Epithelial cell of umbilical artery (primary cell): ENCODE results near the gene B3GLCT. TPM values are rescaled to one million over a fixed set of nuclear protein-coding genes. Genes with fewer than 3 reads are reported as not detected.

Experiments used
- total RNA-seq: library from RNA; depleted of rRNA; stranded (reverse); fragments of >200 nt; gene quantifications from 2 replicates; pipeline ENCODE4 v1.2.3, GENCODE V29; 2014

B3GLCT gene
- total RNA-seq = 16.1 and 16.2 TPM in 2 replicates

GRCh38 chr13:31199849-31200636 is at the start of gene B3GLCT:
Gene B3GLCT (plus strand): TSS chr13:31199975. CDS start chr13:31200085, 110 bp downstream.

GRCh38 chr13:31161557-31162150 is 38.1 kb upstream of the B3GLCT start, which contains the start of gene HSPH1:
Gene HSPH1 (minus strand): TSS chr13:31161904. CDS start chr13:31161582, 322 bp downstream.

Other genes starting within 250 kb of the B3GLCT start
- 44.8 and 88.9 TPM in 2 replicates for gene HSPH1, start 38.1 kb upstream of the B3GLCT start, total RNA-seq